ENCODE data around the gene MOCS1. TPM values are rescaled to one million over a fixed set of nuclear protein-coding genes. Genes with fewer than 3 reads are reported as not detected.

Gene MOCS1
- total RNA-seq, 1 experiment from 2014 or later: 1.2 TPM

DNA sequence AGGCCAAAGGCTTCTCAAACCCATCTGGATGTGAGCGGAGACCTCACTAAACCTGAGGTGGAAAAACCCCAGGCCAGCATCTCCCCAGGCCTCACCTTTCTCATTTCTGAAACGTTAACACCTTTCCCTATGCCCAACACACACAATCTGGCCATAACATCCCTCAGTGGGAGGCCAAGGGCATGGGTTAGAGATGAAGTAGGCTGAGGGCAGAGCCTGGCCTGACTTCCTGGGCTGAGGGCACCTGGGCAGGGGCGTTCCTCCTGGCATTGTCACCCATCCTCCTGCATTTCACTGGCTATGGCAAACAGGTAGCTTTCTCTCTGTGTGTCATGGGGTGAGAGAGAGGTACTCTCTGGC lies 8.4 kb downstream of the MOCS1 start:
- no peak for DNase-seq (ENCODE audit: extremely low read depth, low read depth)

DNA sequence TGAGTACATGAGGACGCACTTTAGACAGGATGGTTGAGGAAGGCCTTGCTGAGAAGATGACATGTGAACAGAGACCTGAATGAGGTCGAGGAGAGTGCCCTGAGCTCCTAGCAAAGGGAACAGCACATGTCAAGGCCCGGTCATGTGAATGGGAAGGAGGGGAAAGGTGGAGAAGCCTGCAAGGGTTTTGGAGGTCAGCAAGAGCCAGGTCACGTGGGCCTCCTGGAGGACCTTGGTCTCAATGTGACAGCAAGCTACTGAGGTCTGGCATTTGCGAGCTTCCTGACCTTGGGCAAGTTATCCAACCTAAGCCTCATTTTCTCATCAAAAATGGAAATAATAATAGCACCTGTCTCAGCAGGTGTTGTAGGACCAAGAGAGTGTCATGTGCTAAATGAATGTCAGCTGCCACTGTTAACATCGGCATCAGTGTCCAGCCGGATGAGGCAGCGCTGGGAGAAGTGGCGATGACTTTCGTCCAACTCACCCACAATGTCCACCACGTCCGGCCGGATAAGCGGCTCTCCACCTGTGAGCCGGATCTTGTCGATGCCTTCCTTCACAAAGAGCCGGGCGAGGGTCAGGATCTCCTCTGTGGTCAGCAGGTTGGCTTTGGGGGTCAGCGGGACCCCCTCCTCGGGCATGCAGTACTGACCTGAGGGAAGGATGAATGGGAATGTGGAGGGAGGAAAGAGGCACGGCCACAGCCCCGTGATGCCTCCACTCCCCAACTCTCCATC lies 8.9 kb downstream of the MOCS1 start:
- DNase-seq (ENCODE audit: extremely low read depth, low read depth): no peak

DNA sequence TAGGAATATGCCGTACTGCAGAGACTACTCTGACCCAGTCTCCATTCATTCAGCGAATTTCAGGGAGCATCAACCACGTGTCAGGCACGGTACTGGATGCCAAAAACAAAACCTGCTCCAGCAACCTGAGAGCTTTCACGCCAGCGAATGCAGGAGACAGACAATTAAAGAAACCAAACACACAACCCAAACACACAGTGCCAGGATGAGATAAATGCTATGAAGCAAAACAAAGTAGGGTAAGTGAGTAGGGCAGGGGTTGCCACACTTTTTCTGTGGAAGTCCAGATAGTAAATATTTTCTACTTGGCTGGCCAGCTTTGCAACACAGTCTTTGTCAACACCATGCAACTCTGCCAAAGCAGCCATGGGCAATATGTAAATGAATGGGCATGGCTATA lies 10.0 kb downstream of the MOCS1 start:
- DNase-seq (ENCODE audit: extremely low read depth, low read depth): no peak

DNA sequence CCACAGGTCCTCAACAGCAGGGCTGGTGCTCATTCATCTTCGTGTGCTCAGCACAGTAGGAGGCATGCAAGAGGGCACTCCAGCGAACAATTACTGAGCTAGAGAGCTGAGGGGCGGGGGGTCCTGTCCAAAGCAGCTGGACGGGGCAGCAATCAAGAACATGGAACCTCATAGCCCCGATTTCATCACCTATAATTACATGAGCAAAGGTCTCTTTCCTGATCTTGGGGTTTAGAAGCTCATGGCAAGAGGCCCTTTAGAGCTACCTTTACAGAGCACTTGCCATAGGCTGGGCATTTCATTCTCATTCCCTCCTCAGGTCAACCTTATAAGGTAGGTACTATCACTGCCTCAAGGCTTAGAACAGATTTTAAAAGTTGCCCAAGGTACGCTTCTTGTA lies 10.4 kb downstream of the MOCS1 start:
- DNase-seq (ENCODE audit: extremely low read depth, low read depth): no peak

DNA sequence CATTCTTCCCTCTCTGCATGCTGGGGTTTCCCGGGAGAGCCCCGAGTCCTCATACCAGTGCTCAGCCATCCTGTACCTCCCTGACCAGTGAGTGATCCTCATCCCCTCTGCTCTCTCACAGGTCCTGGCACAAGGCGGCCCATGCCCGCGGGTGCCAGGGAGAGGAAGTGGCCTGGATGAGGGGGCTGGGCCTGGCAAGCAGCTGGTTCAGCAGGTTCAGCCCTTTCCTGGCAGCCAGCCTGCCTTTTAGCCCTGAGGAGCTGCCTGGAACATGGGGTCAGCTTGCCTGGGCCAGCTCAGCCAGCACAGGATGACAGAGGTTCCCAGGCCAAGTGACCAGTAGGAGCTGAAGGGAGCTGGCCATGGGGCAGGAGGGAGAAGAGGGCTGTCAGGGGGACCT lies 10.9 kb downstream of the MOCS1 start:
- no peak for DNase-seq (ENCODE audit: extremely low read depth, low read depth)

DNA sequence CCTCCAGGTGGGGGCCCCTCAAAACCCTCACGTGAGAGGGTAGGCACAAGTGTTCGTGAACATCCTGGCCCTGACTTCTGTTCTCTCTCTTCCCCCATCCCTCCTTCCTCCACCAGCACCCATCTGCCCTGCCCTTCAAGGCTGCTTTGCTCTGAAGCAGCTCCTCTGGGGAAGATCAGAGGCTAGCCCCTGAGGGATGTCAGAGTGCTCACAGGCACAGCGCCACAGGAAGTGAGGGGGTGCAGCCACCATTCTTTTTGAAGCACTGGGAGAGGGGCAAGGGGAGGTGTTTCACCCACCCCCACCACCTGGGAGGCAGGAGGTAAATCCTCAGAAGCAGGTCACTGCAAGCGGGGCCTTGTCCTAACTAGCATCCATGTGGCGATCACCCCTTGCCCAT lies 11.4 kb downstream of the MOCS1 start:
- DNase-seq (ENCODE audit: extremely low read depth, low read depth): no peak

DNA sequence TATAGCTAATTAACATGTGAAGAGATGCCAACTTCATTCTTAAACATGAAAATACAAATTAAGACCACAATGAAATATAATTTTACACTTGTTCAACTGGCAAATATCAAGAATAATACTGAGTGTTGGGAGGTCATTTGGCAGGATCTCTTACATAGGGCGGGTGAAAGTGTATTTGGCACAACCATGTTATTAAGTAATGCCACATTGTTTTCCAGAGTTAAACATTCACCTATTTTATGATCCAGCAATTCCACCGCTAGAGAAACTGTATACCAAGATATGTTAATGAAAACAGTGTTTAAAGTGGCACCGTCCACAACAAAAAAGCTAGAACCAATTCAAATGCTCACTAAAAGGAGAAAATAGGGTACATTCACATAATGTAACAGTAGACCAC lies 14.1 kb downstream of the MOCS1 start:
- DNase-seq (ENCODE audit: extremely low read depth, low read depth): no peak

DNA sequence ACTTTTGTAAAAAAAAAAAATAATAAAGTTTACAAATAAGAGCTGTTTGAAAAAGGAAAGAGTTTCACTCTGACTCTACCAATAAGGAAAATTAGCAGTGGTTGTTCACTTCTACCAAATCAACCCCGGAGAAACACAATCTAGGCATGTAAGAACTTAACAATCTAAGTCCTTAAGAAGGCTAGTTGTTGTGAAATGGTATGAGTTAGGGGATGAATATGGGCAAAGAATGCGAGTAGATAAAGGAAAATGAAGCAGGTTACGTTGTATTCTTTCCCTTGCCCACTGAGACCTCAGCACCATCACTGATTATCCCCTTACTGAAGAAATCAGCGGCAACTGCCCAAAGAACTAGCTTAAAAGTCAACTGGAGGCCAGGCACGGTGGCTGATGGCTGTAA lies 15.4 kb downstream of the MOCS1 start:
- no peak for DNase-seq (ENCODE audit: extremely low read depth, low read depth)

DNA sequence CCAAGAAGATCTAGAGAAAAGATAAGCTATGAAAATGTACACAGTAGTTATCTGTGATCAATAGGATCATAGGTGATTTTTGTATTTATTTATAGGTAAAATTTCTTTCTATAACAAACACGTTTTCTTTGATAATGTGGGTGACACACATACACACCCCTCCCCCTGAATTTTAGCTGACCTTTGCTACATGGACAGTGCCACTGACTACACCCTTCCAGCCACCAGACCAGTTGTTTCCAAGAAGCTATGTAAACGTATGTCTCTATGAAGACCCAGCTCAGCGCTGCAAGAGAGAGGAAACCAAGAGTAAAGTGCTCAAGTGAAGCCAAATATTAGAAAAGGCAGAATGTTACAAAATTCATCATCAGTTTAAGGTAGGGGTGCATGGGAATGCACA lies 16.3 kb downstream of the MOCS1 start:
- DNase-seq (ENCODE audit: extremely low read depth, low read depth): no peak

DNA sequence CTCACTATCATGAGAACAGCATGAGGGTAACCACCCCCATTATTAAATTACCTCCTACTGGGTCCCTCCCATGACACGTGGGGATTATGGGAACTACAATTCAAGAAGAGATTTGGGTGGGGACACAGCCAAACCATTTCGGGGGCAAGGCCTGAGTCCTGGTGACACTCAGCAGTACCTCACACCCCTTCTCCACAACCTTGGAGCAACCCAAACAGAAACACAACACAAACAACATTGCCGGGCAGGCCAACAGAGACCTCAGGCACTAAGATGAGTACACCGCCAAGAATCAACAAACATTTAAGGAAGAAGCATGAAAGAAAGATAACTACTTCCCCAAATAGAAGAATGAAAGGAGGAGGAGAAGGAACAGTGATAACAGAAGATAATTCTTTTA lies 16.9 kb downstream of the MOCS1 start:
- DNase-seq (ENCODE audit: extremely low read depth, low read depth): no peak

DNA sequence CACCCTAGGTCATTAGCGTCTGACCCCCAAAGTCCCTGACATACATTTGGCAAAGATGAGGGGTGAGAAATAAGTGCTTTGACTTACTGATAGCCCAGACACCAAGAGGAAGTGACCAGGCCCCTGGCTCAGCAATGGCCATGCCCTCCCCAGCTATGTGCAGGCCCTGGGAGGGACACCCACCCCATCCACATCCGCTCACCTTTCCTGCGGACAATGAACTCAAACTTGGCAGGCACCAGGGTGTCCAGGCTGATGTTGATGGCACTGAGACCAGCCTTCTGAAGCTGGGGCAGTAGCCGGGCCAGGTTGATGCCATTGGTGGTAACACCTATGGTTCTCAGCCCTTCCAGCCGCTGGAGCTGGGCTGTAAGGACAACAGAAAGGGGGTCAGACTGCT lies 18.4 kb downstream of the MOCS1 start:
- DNase-seq (ENCODE audit: extremely low read depth, low read depth): no peak

DNA sequence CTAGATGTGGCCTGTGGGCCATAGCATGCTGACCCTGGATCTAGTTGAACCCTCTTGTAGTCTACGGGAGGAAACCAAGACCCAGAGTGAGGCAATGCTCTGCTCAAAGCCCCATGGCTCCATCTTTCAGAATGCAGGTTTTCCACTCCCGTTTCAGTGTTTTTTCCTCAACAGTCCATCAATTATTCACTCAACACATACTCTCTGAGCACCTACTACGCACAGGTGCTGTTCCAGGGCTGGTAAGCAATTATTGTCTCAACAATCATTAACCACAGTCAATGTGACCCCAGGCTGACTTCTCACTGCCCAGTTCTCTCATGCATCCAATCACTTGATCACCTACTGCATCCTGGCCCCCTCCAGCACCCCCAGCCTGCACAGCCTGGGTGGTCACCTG lies 20.0 kb downstream of the MOCS1 start:
- DNase-seq (ENCODE audit: extremely low read depth, low read depth): no peak

DNA sequence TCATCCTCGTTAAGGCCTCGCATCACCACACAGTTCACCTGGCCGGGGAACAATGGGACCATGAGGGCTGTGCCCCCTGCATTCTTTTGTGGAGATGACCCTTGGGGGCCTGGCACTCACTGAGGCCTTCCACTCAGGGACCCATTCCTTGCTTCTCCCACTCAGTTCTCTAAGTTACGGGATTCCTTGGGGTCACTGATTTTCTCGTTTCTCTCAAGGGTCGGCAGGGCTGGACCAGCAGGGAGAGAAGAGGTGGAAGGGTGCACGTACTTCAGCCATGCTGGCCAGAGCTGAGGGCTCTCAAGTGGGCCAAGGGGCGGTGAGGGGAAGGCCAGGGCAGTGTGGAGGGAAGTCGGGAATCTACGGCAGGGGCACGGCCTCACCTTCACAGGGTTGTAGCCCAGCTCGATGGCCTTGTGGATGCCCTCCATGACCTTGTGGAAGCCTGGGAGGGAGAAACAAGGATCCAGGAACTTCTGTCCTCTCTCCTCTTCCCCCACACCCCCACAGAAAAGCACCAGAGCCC lies 20.8 kb downstream of the MOCS1 start:
- DNase-seq (ENCODE audit: extremely low read depth, low read depth): no peak

DNA sequence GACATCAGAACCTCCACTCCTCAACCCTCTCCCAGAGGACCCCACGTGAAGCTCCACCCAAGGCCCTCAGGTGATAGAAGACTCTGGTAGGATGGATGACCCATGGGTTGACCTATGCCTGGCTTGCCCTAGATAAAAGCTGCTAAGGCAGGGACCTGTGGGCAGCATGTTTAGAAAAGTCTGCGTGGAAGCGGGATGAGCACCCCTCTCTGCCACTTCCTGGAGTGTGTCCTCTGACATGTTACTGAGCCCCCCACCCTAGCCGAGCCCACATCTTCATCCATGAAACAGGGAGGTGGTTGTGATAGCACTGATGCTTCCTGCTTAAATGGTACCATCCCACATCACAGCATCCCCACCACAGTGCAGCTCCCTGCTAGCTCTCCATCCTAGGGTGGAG lies 21.8 kb downstream of the MOCS1 start:
- DNase-seq (ENCODE audit: extremely low read depth, low read depth): no peak

DNA sequence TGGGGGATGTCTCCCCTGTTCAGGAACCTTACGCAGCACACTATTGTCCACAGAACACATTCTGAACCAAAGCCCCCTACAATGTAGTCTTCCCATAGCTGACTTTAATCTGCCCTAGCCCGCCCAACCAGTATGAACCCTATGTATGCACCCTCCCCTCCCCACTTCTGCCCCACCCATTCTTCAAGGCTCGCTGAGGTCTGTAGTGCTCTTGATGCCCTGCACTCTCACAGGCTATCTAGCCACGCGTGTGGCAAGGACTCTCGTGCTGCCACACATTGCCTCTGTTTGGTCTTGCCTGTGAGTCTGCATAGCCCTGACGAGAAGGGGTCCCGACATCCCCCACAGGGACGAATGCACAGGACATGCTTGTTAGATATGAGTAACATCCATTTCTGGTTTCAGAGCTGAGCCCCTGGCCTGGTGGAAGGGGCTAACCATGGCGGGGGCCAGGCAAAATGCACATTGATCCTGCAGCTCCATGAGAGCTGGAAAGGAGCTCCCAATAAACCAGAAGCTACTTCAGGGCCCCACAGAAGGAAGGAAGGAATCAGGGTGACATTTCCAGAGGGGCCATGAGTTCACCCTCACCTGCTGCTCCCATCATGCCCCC lies 22.6 kb downstream of the MOCS1 start:
- DNase-seq (ENCODE audit: extremely low read depth, low read depth): no peak

DNA sequence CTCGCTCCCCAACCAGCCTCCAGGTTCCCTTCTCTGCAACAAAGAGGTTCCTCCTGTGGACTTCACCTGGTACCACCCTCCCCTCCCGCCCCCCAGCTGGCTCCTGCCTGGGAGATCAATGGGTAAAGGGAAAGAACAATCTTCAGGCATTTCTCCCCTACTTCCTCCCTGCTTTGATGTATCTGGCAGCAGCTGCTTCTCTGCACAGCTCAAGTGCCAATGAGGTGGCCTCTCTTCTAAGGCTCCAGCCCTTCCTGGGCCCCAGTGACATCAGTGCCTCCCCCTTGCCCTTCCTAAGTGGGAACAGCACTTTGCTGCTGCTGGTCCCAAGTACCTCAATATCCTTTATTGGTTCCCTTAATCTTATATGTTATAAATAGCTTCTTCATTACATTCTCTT lies 23.5 kb downstream of the MOCS1 start:
- no peak for DNase-seq (ENCODE audit: extremely low read depth, low read depth)

DNA sequence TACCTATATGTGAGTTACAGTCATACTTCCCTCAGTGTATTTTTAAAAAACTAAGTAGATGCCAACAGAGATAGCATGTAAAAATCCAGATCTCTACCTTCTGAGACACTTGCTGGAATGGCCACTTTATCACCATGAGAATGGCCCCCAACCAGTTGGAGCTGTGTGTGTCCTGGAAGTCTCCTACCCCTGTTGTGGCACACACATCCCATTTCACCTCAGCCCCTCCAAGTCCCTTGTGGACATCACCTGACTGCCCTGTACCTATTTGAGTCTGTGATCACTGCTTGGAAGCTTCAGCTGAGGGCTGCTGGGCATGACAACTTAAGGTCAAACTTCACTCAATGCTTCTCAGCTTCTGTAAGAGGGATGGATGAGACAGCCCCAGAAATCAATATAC lies 24.1 kb downstream of the MOCS1 start:
- no peak for DNase-seq (ENCODE audit: extremely low read depth, low read depth)

DNA sequence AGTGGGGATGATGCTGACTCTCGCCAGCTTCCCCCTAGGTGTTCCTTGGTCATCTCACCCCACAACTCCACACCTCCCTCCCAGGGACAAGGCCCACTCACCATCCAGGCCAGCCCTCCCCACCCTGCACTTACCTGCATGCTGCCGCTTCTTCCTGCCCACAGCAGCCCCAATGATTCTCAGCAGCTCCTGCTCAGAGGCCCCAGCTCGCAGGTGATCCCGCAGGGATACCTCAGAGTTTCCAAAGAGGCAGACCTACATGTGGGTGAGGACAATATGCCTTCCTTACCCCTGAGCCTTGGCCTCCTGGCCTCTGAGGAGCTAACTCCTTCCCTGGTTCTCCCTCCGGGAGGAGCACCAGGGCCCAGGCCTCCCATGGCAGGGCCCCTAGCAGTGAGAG lies 24.6 kb downstream of the MOCS1 start:
- DNase-seq (ENCODE audit: extremely low read depth, low read depth): no peak

DNA sequence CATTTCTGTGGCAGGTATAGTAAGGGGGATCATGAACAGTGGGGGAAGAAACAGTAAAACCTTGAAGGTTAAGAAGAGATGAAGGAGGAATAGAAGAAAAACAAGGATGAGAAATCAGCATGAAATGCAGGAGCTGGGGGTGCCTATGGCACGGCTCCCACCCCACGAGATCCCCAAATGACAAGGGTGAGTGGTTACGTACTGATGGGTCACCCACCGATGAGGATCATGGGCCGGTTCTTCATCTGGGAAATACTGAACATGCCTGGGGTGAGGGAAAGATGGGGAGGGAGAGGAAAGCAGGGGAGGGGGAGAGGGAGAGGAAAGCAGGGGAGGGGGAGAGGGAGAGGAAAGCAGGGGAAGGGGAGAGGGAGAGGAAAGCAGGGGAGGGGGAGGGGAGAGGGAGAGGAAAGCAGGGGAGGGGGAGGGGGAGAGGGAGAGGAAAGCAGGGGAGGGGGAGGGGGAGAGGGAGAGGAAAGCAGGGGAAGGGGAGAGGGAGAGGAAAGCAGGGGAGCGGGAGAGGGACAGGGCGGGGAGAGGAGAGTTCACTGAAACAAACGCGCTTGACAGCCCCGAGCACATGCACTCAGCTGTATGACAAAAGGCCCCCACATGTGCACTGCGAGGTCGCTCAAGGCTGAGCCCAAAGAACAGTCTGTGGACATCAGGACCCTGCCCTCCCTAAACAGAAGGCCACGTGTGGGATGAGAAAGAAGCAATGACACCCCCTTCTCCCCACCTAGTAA lies 25.3 kb downstream of the MOCS1 start:
- DNase-seq (ENCODE audit: extremely low read depth, low read depth): no peak

DNA sequence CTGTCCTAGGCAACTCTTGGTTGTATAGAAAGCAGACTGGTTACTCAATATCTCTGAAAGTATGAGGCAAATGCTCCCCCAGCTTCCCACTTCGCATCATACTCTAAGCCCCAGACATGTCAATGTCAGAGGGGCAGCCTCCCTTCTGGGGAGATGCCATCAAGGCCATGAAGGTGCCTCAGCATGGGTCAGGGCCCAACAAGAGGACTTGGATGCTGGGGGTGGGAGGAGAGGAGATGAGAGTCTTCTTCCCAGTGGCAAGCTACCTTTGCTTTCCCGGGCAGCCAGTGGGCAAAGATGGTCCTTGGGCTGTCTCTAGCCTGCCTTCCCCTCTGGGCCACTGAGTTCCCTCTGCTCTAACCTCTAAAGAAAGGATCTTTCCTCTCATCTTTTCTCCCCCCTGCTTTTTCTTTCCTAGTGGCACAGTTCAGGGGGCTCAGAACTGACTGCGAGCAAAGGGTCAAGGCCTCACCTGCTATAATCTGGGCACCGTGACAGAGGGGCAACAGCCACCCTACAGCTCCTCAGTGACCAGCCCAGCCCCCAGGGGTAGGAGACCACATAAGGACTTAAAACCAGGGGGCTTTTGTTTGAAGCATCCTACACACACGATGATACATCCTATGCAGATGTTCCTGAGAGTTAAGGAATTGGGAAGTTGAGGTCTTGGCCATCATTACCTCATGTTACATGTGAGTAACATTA lies 26.2 kb downstream of the MOCS1 start:
- DNase-seq (ENCODE audit: extremely low read depth, low read depth): no peak

DNA sequence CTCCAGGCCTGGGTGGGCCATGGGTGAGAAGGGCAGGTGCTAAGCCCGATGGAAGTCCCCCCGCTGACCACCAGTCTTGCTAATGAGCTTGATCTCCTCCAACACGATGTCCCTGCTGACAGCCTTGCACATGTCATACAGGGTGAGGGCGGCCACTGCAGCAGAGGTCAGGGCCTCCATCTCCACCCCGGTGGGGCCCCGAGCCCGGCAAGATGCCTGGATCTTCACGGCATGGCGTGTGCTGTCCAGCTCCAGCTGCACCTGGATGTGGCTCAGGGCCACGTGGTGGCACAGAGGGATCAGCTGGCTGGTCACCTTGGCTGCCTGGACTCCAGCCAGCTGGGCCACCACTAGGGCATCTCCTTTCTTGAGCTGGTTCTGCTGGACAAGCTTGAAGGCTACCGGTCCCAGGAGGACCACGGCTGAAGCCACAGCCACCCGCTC lies 27.9 kb downstream of the MOCS1 start:
- no peak for DNase-seq (ENCODE audit: extremely low read depth, low read depth)
